CD4-positive, alpha-beta T cell treated with Interleukin-1 beta for 1 hour (primary cell): ENCODE results near the gene PHLDB1.
"Not testable (repeated sequence)": the region's sequence is repeated elsewhere in the genome, so short reads cannot be mapped to it uniquely, and the experiment has no call there.

Experiments
- DNase-seq, 2 donors: peaks; one replicate each; pipeline ENCODE4 v3.0.0-alpha.2; 2020 to 2022

The PHLDB1 gene

DNA sequence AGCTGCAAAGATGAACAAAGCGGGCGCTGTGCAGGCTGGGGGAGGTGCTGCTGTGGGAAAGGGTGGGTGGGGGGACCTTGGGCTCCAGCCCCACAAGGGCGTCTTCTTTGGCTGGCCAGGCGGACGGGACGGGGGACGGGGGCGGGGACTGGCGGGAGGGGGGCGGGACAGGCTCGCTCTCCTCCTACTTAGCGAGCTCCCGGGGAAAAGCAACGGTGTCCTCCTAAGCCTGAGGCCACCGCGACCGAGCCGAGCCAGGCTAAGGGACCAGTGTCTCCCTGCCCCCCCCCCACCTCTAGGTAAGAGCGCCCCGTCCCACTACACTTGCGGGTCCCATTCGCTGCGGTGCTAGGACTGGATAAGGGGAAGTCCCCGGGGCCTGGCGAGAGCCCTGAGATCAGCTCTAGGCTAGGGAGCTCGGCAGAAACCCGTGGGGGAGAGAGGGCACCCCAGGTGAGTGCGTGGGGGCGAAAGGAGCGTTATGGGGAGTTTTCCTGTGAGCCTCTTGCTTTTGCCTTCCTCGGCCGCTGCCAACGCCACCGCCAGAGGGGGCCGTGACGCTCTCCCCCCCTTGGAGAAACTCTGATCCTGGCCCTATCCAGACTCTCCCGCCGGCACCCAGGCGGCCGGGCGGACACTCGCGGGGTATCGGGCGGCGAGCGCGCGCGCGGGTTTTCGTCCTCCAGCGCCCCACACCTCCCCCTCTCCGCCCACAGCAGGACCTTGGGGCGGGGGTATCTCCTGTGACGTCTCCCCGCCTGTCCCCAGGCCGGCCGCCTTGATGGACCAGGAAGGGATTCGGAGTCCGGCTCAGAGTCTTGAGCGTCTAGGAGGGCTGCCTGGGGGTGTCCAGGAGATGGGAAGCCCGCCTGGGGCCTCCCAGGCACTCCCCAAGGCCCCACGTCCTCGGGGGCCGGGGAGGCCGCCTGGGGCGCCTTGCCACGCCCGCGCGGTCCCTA is at the start of gene PHLDB1:
Gene PHLDB1 (plus strand): TSS at position 215 of the 959 bp plus-strand sequence. CDS start 6,222 bp downstream, outside the sequence.
- DNase-seq, result peak; percentile 43 to 51

GRCh38 chr11:118560806-118561205 is 46.6 kb upstream of the PHLDB1 start:
- no peak for DNase-seq

- no peak for DNase-seq
Measured at GRCh38 chr11:118565051-118565450, 42.4 kb upstream of the PHLDB1 start.

DNA sequence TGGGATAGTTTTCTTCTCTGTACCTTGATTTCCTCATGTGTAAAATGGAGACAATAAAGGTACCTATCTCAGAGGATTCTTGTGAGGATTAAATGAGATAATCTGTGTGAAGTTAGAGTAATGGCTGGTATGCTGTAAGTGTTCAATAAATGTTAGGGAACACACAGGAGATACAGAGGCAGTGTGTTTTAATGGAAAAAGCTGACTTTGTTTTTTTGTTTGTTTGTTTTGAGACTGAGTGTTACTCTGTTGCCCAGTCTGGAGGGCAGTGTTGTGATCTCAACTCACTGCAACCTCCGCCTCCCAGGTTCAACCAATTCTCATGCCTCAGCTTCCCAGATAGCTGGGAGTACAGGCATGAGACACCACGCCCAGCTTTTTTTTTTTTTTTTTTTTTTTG is 37.7 kb upstream of the PHLDB1 start:
- no peak for DNase-seq

DNA sequence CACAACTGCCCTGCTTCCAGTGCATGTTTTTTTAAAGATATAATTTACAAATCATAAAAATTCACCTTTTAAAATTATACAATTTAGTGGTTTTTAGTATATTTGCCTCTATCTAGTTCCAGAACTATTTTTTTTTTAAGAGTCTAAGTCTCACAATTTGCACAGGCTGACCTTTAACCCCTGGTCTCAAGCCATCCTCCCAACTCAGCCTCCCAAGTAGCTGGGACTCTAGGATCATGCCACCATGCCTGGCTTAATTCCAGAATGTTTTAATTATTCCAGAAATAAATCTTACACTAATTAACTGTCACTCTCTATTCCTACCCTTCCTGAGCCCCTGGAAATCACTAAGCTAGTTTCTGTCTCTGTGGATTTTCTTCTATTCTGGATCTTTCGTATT is 36.6 kb upstream of the PHLDB1 start:
- no peak for DNase-seq

- DNase-seq, result not testable (repeated sequence)
Measured at GRCh38 chr11:118571701-118572060, 35.7 kb upstream of the PHLDB1 start.

DNA sequence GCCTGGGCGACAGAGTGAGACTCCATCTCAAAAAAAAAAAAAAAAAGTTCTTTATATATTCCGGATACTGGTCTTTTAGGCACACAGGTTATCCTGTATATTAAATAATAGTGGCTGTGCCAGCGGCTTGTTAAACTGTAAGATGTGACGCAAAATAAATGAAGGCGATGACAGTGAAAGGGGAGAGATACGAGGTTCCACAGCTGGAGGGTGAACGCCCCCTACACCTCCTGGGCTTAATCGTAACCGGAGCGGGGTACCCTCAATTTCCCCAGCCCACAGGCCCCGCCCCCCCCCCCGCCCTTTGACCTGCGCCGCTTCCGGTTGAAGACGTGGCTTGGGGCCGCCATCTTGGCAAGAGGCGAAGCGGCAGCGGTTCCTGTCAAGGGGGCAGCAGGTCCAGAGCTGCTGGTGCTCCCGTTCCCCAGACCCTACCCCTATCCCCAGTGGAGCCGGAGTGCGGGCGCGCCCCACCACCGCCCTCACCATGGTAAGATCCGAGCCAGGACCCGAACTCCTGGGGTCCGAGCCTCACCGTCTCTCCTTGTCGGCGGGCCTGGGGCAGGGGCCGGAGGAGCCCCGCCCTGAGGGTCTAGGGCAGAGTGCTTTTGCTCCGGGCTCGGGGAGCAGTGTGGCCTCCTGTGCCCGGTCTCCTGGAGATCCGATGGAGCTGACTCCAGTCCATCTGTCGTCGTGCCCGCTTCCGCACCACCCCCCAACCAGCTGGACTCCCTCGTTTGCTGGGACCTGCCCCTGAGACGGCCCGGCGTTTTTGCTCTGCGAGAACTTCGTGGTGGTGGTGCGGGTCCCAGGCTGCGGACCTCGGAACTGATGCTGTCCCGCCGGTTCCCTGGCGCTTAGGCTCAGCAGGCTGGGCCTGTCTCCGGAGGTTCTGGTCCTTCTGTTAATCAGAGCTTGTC is 35.1 kb upstream of the PHLDB1 start, which contains the start of gene ARCN1:
Gene ARCN1 (plus strand): TSS at position 349 of the 920 bp plus-strand sequence. CDS start 139 bp downstream, at position 488.
- peak; percentile 83 to 84 for DNase-seq

DNA sequence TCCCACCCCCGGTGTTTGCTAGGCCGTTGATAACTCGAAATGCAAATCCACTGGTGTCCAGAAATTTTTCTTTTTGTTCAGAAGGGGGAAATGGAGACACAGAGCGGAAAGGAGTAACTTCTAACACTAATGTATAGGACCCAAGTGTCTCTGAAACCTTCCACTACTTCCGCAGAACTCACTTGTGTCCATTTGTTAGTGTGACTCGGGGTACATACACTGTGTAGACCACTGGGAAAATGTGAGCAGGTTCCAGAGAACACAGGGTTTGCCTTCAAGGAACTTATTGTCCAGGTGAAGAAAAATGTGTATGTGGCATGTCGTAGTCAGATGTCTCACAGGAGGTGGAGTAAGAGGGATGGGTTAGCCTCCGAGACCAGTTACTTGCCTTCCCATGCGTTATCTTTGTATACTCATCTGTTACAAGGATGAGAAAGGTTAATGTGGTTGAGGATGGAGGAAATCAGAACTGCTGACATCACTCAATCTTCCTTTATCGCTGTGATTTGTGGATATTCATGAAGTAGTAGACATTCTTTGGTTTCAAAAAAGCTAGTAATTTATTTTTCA is 34.3 kb upstream of the PHLDB1 start:
- peak; percentile 14 to 59 for DNase-seq

DNA sequence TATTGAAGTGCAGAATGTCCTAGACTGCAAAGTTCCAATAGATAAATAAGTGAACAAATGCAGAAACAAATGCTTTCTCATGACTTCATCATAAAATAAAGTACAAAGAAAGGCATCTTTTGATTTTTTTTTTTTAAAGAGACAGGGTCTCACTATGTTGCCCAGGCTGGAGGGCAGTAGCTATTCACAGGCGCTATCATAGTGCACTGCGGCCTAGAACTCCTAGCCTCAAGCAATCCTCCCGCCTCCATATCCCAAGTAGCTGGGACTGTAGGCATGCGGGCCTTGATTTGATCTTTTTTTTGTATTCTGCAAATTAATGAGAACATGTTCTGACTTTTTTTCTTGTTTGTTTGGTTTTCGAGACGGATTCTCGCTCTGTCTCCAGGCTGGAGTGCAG is 32.8 kb upstream of the PHLDB1 start:
- DNase-seq, result no peak

DNA sequence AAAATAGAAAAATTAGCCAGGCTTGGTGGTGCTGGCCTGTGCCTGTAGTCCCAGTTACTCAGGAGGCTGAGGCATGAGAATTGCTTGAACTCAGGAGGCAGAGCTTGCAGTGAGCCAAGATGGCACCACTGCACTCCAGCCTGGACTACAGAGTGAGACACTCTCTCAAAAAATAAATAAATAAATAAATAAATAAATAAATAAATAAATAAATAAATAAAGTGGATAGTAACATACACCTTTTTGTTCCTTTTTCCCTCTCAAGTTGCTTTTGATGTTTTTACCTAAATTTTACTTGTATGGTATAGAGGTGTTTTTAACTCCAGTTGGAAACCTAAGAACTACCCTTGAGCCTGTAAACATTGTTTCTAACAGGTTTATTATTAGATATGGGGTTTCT is 29.4 kb upstream of the PHLDB1 start:
- not testable (repeated sequence) for DNase-seq

GRCh38 chr11:118581057-118581456 is 26.4 kb upstream of the PHLDB1 start:
- no peak for DNase-seq

DNA sequence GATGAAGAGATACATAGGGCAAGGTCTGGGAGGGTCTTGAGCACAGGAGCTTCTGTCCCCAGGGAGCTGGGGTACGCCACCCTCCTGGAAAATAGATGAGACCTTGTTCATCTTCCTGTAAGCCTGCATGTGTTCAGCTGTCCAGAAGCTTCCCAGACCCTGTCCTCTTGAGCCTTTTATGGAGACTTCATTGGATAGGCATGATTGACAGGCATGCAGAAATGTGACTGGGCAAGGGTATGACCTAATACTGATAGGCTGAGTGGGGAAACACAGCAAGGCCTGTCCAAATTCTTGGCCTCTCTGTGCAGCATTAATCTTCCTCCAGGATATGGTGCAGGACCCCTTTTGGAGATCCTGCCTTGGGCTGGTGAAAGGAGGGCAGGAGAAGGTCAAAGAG is 19.5 kb upstream of the PHLDB1 start:
- DNase-seq, result no peak

- DNase-seq, result no peak
Measured at GRCh38 chr11:118592616-118593367, 14.6 kb upstream of the PHLDB1 start.

DNA sequence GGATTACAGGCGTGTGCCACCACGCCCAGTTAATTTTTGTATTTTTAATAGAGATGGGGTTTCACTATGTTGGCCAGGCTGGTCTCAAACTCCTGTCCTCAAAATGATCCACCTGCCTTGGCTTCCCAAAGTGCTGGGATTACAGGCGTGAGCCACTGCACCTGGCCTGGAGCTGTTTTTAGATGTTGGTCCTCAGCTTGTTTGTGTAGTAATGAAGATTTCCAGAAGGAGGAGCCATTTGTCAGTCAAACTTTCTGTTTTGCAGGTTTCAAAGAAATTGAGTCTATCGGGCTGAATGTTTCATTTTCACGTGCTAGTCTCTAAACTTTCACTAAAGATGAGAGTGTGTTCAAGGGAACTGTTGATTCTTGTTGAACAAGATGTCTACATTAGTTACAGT is 12.4 kb upstream of the PHLDB1 start:
- peak in 1 of 2 donors; percentile 77 for DNase-seq

- no peak for DNase-seq
Measured at GRCh38 chr11:118596224-118597146, 10.9 kb upstream of the PHLDB1 start.

DNA sequence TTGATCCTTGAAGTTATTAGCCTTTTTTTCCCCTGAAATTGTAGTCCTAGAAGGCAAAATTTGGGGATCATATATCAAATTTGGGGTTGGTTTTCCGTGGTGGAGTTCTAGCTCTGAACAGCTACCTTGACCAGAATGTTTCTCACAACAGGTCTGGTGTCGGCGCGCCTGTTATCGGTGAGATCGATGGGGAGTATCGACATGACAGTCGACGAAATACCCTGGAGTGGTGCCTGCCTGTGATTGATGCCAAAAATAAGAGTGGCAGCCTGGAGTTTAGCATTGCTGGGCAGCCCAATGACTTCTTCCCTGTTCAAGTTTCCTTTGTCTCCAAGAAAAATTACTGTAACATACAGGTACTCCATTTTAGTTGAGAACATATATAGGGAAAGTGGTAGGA is 9.9 kb upstream of the PHLDB1 start:
- no peak for DNase-seq

- no peak for DNase-seq
Measured at GRCh38 chr11:118602331-118602730, 5.1 kb upstream of the PHLDB1 start.

- DNase-seq, result not testable (repeated sequence)
Measured at GRCh38 chr11:118603709-118604108, 3.7 kb upstream of the PHLDB1 start.

- DNase-seq, result no peak
Measured at GRCh38 chr11:118604566-118604965, 2.8 kb upstream of the PHLDB1 start.

DNA sequence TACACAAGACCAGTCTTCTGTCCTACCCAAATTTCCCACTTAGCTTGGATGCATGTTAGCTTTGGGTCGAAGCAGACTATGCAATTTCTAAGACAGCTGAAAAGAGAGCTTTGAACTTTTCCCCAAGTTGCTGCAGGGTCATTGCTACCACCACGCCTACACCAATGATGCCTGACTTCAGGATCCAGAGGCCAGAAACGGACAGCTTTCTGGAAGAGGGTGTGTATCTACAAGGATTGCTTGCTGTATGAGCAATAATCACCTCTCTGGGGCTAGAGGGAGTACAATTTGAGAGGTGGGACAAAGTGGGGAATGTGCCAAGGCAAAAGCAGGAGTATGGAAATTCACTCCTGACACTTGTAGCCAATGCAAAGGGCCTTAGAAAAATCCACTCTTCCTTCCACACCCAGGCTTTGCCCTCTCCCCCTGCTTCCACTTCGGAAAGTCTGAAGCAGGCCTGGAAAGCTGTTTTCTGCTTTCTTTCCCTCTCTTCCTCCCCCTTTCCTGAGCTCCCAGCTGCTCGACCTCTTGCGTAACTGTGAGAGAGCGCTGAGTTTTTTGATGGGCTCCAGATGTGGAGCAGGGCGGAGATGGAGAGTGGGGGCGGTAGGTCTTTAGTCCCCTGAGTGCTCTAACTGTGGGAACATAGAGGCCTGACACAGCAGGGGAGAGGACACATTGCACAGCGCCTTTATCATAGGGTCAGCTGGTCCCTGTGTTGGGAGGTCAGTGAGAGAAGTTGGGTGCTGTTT is 2.1 kb upstream of the PHLDB1 start:
- DNase-seq, result no peak
